OCI-LY7 (cell line): ENCODE measurements around the gene FN3KRP. TPM values are rescaled to one million over a fixed set of nuclear protein-coding genes. Genes with fewer than 3 reads are reported as not detected.
"Not testable (repeated sequence)": the region's sequence is repeated elsewhere in the genome, so short reads cannot be mapped to it uniquely, and the experiment has no call there.

Experiments
- BruUV-seq: library from RNA; stranded (reverse); fragments of 400-500 nt; replicated peaks from 2 replicates; lab custom pipeline; 2021; lab: Mats Ljungman, UMichigan
- CTCF ChIA-PET: fragments of 300-600 bp; sonication (Branson Sonifier 250); formaldehyde crosslinking; loops from one replicate; lab custom pipeline; 2022; ENCODE audit warnings: antibody characterized with exemption; ENCODE audit not compliant: unreplicated experiment; lab: Charles Lee
- POLR2A ChIA-PET: fragments of 300-600 bp; sonication (Branson Sonifier 250); formaldehyde crosslinking; loops from one replicate; lab custom pipeline; 2022; ENCODE audit warnings: antibody characterized with exemption; lab: Charles Lee
- DNase-seq: peaks from one replicate; pipeline ENCODE4 v3.0.0-alpha.2; 2015; ENCODE audit warnings: low spot score
- H2AFZ ChIP-seq: fragments of 200-600 bp; sonication (generic), shearing (Covaris generic); 2 replicates; pipeline ENCODE4 v1.6.1; 2014; ENCODE audit warnings: mild to moderate bottlenecking, antibody characterized with exemption, low read length, moderate library complexity
- H3K27ac ChIP-seq: fragments of 200-600 bp; sonication (generic); 2 replicates; pipeline ENCODE4 v1.5.1; 2014; ENCODE audit warnings: mixed run types, low read depth, mild to moderate bottlenecking, moderate library complexity, low read length, inconsistent platforms; ENCODE audit not compliant: poor library complexity, severe bottlenecking
- H3K36me3 ChIP-seq: fragments of 200-600 bp; sonication (generic); 2 replicates; pipeline ENCODE4 v1.6.1; 2014; ENCODE audit warnings: mild to moderate bottlenecking, antibody characterized with exemption, low read length, moderate library complexity, mixed read lengths; ENCODE audit not compliant: insufficient read depth
- H3K4me1 ChIP-seq: fragments of 200-600 bp; sonication (generic); 2 replicates; pipeline ENCODE4 v1.5.1; 2014; ENCODE audit warnings: mild to moderate bottlenecking, low read length; ENCODE audit not compliant: insufficient read depth, poor library complexity, severe bottlenecking
- H3K4me2 ChIP-seq: fragments of 200-600 bp; sonication (generic); 2 replicates; pipeline ENCODE4 v1.6.1; 2014; ENCODE audit warnings: mild to moderate bottlenecking, low read length
- H3K4me3 ChIP-seq: fragments of 200-600 bp; sonication (generic); 2 replicates; pipeline ENCODE4 v1.5.1; 2014; ENCODE audit warnings: mild to moderate bottlenecking, low read depth, low read length; ENCODE audit not compliant: poor library complexity, severe bottlenecking
- H3K79me2 ChIP-seq: fragments of 200-600 bp; sonication (generic); 2 replicates; pipeline ENCODE4 v1.6.1; 2016; ENCODE audit warnings: low read depth, mild to moderate bottlenecking, low read length, moderate library complexity, mixed read lengths; ENCODE audit not compliant: insufficient read depth
- H3K9me2 ChIP-seq: fragments of 200-600 bp; sonication (generic); 2 replicates; pipeline ENCODE4 v1.6.1; 2016; ENCODE audit warnings: mild to moderate bottlenecking, low read length, mixed read lengths; ENCODE audit not compliant: insufficient read depth
- H3K9me3 ChIP-seq: fragments of 200-600 bp; sonication (generic); 2 replicates; pipeline ENCODE4 v1.6.1; 2014; ENCODE audit warnings: mild to moderate bottlenecking, mixed run types, low read length, mixed read lengths
- H4K20me1 ChIP-seq: fragments of 200-600 bp; sonication (generic); 2 replicates; pipeline ENCODE4 v1.6.1; 2014; ENCODE audit warnings: mild to moderate bottlenecking, antibody characterized with exemption, low read length, moderate library complexity, mixed read lengths; ENCODE audit not compliant: insufficient read depth
- EZH2phosphoT487 ChIP-seq: fragments of 200-600 bp; sonication (generic); IDR thresholded peaks from 2 replicates; pipeline ENCODE4 v1.6.1; 2018; ENCODE audit warnings: low read depth, borderline replicate concordance, mild to moderate bottlenecking, mixed run types, antibody characterized with exemption, low read length, moderate library complexity, mixed read lengths
- intact Hi-C: fragments of 100-400 bp; cut with micrococcal nuclease; formaldehyde crosslinking; loops from one replicate; pipeline ENCODE4 v1.10.0; 2022; ENCODE audit not compliant: unreplicated experiment
- total RNA-seq, 2 experiments: library from RNA; depleted of rRNA in 1 of 2; stranded (reverse); fragments of >200 nt in 1 of 2; shearing (Covaris generic) in 1 of 2; gene quantifications; 2 replicates each; pipeline ENCODE4 v1.2.3, GENCODE V29; 2014 to 2022
- TF ChIP-seq, protein P1 (sequence below): fragments of 200-600 bp; sonication (generic); conservative IDR thresholded peaks from 2 replicates; pipeline ENCODE4 v1.5.1; 2014; ENCODE audit warnings: mild to moderate bottlenecking, antibody characterized with exemption, low read length, moderate library complexity, mixed read lengths

FN3KRP gene
- total RNA-seq, 2 experiments from 2014 or later, result 52.1 to 91.8 TPM

DNA sequence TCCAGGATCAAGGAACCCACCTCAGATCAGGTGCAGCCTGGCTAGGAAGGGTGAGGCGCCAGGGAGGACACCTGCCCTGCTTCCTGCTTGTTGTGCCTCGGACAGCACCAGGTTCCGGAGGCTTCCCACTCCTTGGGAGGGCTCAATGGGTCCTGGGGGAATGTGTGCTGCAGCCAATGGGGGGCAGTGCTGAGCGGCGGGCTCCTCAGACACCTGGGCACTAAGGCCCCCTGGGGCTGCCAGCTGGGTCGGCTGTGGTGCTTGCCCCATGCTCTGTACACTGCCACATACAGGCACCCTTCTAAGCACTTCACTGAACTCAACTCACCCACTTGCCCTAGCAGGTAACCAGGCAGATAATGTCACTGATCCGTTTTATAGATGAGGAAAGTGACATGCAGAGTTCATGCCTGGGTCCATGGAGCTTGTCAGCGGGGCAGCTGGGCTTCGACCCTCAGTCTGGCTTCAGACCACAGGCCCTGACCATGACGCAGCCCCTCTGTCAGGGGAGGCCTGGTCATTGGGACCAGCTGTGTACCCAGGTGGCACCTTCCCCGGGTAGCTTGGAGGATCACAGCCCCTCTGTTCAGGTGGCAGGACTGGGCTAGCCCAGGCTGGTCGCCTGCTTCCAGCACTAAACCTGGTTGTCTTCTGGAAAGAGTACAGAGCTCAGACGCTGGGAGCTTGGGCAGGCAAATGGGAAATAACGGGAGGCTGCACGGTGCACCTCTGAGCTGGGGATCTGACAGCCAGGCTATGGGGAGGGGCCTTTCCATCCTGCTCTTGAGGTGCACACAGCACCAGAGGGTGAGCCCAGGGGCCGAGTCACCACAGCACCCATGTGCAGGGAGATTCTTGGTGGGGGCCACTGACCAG lies 27.1 kb downstream of the FN3KRP start:
- no peaks in the 10 kb centered on the region for H3K4me1 ChIP-seq
- ChIA-PET CTCF (interaction anchor here (0.6 kb wide), 1 partner anchor 15 kb away, joined by 3 read pairs; no protein-coding TSS in a partner anchor), POLR2A (no interaction called here)
- no peaks in the 10 kb centered on the region for H3K9me2 ChIP-seq
- H3K36me3 ChIP-seq, result peaks cover 67% of the 10 kb centered on the region
- TF ChIP-seq EZH2phosphoT487, result no peak
- TF ChIP-seq, protein P1, sequence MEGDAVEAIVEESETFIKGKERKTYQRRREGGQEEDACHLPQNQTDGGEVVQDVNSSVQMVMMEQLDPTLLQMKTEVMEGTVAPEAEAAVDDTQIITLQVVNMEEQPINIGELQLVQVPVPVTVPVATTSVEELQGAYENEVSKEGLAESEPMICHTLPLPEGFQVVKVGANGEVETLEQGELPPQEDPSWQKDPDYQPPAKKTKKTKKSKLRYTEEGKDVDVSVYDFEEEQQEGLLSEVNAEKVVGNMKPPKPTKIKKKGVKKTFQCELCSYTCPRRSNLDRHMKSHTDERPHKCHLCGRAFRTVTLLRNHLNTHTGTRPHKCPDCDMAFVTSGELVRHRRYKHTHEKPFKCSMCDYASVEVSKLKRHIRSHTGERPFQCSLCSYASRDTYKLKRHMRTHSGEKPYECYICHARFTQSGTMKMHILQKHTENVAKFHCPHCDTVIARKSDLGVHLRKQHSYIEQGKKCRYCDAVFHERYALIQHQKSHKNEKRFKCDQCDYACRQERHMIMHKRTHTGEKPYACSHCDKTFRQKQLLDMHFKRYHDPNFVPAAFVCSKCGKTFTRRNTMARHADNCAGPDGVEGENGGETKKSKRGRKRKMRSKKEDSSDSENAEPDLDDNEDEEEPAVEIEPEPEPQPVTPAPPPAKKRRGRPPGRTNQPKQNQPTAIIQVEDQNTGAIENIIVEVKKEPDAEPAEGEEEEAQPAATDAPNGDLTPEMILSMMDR, result peak; percentile 26; the same call in 1 of the 2 replicates
- no peak overlapping the region for H2AFZ ChIP-seq
- H3K27ac ChIP-seq, result no peak overlapping the region
- H3K79me2 ChIP-seq, result no peaks in the 10 kb centered on the region
- intact Hi-C loops, result no loop called here
- H3K4me2 ChIP-seq, result no peak overlapping the region
- H4K20me1 ChIP-seq, result no peaks in the 10 kb centered on the region
- no peak for DNase-seq
- BruUV-seq, result no TSS peak
- no peak overlapping the region for H3K4me3 ChIP-seq
- H3K9me3 ChIP-seq, result peaks cover 39% of the 10 kb centered on the region

DNA sequence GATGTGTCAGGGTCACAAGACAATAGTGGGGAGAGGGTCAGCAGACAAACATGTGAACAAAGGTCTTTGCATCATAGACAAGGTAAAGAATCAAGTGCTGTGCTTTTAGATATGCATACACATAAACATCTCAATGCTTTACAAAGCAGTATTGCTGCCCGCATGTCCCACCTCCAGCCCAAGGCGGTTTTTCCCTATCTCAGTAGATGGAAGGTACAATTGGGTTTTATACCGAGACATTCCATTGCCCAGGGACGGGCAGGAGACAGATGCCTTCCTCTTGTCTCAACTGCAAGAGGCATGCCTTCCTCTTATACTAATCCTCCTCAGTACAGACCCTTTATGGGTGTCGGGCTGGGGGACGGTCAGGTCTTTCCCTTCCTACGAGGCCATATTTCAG lies 28.2 kb downstream of the FN3KRP start:
- H3K4me2 ChIP-seq, H3K79me2 ChIP-seq, CTCF ChIA-PET, H3K4me3 ChIP-seq, H2AFZ ChIP-seq, H3K9me2 ChIP-seq, POLR2A ChIA-PET, BruUV-seq, DNase-seq, H4K20me1 ChIP-seq, H3K27ac ChIP-seq, H3K4me1 ChIP-seq: not testable (repeated sequence)
- Histone ChIP-seq H3K9me3 (peaks cover 32% of the 10 kb centered on the region), H3K36me3 (peaks cover 65% of the 10 kb centered on the region)
- intact Hi-C loops, result loop anchor here (5.0 kb wide), 1 partner anchor 77 kb away; no protein-coding TSS in a partner anchor

DNA sequence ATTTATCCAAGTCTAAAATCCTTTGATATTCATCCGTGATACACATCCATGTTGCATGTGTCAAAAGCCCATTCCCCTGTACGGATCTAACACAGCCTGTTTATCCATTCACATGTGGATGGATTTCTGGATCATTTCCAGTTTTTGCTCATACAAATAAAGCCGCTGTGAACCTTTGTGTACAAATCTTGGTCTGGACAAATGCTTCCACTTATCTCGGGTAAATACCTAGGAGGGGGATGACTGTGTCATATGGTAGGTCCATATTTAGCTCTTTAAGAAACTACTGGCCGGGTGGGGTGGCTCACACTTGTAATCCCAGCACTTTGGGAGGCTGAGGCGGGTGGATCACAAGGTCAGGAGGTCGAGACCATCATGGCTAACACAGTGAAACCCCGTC lies 29.0 kb downstream of the FN3KRP start:
- H3K4me3 ChIP-seq, result no peak overlapping the region
- no peak for TF ChIP-seq EZH2phosphoT487
- TF ChIP-seq, protein P1, result no peak
- intact Hi-C loops, result loop anchor here (5.0 kb wide), 1 partner anchor 78 kb away; no protein-coding TSS in a partner anchor
- no peak overlapping the region for H2AFZ ChIP-seq
- DNase-seq, result no peak
- no peaks in the 10 kb centered on the region for H3K4me1 ChIP-seq
- H3K4me2 ChIP-seq, result no peak overlapping the region
- ChIA-PET POLR2A (interaction anchor here (0.6 to 0.7 kb wide), 2 partner anchors 24 to 263 kb away, joined by 3 to 5 read pairs; no protein-coding TSS in a partner anchor), CTCF (no interaction called here)
- H3K36me3 ChIP-seq, result peaks cover 57% of the 10 kb centered on the region
- H3K79me2 ChIP-seq, result no peaks in the 10 kb centered on the region
- BruUV-seq, result no TSS peak
- H4K20me1 ChIP-seq, result no peaks in the 10 kb centered on the region
- H3K9me2 ChIP-seq, result no peaks in the 10 kb centered on the region
- no peak overlapping the region for H3K27ac ChIP-seq
- peaks cover 24% of the 10 kb centered on the region for H3K9me3 ChIP-seq
